AG09319 (cell line): ENCODE results near the gene NEB.

Experiments
- DNase-seq: peaks from one replicate; pipeline ENCODE4 v3.0.0-alpha.2; 2010; ENCODE audit warnings: low read depth; ENCODE audit errors: extremely low read depth
- TF ChIP-seq, protein P1 (sequence below): IDR thresholded peaks from 2 replicates; pipeline ENCODE4 v1.5.1; 2011; ENCODE audit warnings: low read depth, mild to moderate bottlenecking, inconsistent platforms, low read length, moderate library complexity

The NEB gene

DNA sequence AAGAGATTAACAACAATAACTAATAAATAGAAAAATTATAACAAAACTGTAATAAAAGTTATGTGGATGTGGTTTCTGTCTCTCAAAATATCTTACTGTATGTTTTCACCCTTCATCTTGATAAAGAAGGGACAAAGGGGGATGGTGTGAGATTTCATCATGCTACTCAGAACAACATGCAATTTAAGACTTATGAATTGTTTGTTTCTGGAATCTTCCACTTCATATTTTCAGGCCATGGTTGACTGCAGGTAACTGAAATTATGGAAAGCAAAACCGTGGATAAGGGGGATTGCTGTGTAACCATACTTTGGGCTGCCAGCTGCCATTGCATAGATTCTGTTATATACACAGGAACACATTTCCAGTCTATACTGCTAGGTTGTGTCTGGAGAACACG is 45.6 kb downstream of the NEB start:
- no peak for DNase-seq
- TF ChIP-seq, protein P1, sequence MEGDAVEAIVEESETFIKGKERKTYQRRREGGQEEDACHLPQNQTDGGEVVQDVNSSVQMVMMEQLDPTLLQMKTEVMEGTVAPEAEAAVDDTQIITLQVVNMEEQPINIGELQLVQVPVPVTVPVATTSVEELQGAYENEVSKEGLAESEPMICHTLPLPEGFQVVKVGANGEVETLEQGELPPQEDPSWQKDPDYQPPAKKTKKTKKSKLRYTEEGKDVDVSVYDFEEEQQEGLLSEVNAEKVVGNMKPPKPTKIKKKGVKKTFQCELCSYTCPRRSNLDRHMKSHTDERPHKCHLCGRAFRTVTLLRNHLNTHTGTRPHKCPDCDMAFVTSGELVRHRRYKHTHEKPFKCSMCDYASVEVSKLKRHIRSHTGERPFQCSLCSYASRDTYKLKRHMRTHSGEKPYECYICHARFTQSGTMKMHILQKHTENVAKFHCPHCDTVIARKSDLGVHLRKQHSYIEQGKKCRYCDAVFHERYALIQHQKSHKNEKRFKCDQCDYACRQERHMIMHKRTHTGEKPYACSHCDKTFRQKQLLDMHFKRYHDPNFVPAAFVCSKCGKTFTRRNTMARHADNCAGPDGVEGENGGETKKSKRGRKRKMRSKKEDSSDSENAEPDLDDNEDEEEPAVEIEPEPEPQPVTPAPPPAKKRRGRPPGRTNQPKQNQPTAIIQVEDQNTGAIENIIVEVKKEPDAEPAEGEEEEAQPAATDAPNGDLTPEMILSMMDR, result no peak

DNA sequence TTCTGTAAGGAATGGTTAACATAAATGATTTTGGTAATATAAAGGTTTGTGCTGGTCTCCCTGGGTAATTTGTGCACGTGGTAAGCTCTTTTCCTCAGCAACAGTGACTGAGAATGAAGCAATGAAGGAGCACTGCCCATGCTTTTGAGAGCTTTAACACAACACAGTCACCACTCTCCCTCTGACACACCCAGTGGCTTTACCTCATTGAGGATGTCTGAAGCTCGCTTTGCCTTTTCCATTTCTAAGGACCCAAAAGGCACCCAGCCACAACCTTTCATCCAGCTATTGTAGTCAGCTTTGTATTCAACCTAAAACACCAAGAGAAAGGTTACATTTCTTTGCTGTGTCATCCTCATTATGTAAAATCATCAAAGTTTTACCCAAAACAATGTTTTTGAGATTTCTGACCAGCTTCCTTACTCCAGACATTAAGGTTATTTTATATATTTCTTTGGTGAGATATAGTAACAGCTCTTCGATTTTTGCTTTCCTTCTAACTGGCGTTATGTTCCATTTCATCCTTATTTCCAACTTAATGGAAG is 51.7 kb downstream of the NEB start:
- TF ChIP-seq, protein P1, result no peak
- DNase-seq, result no peak

DNA sequence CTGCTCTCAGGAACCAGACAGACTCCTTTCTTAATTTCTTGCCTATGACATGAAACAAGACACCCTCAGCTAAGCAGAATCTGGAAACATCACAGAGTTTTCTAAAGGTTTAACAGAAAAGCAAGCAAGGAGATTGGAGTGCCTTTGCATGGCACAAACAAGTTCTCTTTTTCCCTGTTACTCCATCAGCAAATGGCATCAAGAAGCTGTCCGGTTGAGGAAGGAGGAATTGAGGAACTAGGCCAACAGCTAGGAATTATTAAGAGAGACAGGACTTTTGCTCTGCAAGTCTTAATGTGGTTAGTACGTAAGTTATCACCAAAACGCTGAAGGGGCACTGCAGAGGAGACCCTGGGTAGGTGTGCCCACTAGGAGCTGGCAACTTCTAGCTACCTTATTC is 53.2 kb downstream of the NEB start:
- TF ChIP-seq, protein P1, result no peak
- DNase-seq, result no peak

DNA sequence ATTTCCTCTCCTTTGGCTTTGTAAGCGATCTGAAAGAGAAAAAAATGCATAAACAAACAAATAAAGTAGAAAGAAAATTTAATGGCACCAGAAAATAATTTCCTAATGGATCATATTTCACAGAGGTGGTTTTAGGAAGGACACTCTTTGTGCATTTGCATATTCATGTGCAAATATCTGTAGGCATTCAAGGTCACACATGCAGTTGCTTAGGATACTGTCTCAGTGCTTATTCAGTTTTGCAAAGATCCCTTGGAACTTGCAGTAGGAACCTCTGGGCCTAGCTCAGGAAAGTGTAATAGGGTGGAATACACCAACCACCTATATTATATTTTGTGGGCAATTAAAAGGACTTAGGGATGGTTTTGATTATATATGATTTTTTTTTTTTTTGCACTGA is 54.3 kb downstream of the NEB start:
- TF ChIP-seq, protein P1, result no peak

DNA sequence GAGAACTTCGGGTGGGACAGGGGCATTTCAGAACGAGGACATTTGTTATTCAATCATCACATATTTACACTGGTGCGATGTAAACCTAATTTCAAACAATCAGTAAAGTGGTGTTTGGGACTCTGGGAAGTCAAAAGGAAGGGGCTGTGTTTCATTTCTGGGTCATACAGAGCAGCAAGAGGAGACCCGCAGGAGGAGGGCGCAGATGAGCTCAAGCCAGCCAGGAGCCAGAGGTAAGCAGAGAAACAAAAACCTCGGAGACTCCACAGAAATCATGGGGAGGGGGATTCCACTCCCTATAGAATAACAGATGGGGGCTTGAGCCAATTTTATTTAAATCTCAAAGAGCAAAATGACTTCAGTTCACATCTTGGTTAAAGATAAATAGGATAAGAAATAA is 55.4 kb downstream of the NEB start:
- TF ChIP-seq, protein P1, result no peak
- no peak for DNase-seq

More for the DNA sequence above, 54.3 kb downstream of the NEB start:
- DNase-seq, result no peak

DNA sequence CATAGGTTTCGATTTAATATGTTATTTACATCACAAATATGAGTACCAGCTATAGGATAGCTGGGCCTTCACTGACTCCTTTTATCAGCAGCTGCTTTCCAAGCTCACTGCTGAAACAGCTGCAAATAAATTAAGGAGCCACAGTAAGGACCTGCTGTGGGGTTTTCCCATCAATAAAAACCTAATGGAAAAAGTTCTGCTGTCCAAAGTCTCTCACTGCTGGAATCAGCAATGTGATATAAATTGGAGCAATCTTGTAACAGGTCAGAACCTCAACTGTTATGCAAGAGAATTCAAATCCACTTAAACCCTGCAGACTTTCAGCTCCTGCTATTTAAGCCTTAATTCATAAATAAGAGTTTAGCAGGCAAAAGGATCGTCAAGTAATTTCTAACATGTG is 61.3 kb downstream of the NEB start:
- DNase-seq, result no peak
- TF ChIP-seq, protein P1, result no peak

DNA sequence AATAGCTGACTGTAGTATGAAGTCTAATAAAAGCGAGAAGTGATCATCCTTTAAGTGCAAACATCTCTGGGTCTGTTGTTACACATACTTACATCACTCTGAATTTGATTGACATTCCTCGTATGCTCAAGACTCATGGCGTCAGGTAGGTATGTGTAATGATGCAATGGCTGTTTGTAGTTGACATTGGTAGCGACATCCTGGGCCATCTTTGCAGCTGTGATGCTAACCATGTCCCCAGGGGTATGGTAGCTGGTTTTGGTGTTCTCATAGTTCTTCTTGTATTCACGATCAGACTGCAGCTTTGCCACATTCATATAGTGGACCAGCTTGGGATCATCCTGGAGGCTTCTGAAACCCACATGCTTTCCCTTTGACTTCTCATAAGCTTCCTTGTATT is 62.0 kb downstream of the NEB start:
- TF ChIP-seq, protein P1, result no peak
- no peak for DNase-seq
